ENCODE measurements around the gene DKC1. TPM values are rescaled to one million over a fixed set of nuclear protein-coding genes. Genes with fewer than 3 reads are reported as not detected.

The DKC1 gene
- total and polyA plus RNA-seq, 2 of the 13 experiments (the other 11 are each of a cell fraction or from before 2014, with no cell fraction given) = 61.6 to 102 TPM

DNA sequence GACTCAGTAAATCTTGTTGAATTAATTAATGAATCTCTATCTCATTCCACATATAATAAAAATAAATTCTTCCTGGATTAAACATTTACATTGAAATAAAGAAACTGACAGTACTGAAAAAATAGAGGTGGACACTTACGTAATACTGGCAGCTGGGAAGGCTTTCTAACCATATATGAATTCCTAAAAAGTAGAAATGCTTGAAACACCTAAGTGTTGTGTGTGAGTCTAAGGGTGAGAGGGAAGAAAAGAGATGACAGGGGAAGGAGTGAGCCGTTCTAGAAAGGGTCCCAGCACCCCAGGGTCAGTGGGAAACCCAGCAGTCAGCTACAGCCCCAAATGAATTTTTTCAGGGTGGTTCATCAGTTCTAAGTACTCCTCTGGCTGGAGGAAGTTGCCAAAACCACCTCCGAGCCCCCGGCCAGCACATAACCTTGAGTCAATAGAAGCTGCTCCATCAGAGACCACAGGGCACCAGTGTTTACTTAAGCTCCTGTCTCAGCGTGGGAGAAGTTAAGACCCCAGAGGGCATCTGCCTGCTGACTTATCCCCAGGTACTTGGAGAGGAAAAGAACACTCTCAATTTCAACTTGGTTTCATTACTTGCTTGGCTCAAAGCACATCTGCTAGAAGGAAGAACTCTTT, 30.1 kb upstream of the DKC1 start:
- H3K9me3 ChIP-seq (ENCODE audit: low read length) = no peaks in the 10 kb centered on the region
- no peaks in the 10 kb centered on the region for H3K36me3 ChIP-seq (replicated peaks in 1 of 2; ENCODE audit: control insufficient read depth in 1 of 2, insufficient read depth in 2 of 2, low read length in 2 of 2)
- WGBS (ENCODE audit: low lambda C conversion rate) = 23% methylated on average over 3 of the region's 5 CpGs
- intact Hi-C loops (cut with micrococcal nuclease; ENCODE audit: unreplicated experiment) = no loop called here
- no peak overlapping the region for H3K9ac ChIP-seq (ENCODE audit: insufficient read depth, low read depth, low read length)
- no peak for DNase-seq (ENCODE audit: low spot score)
- no peak overlapping the region for H3K4me3 ChIP-seq (replicated peaks in 1 of 3; ENCODE audit: insufficient read depth in 1 of 3, low read depth in 2 of 3, low read length in 3 of 3)
- TF ChIP-seq ETS1 (CRISPR knock-in tag; IDR thresholded peaks at IDR 0.05) (no peak), ZFP1 (CRISPR knock-in tag; IDR thresholded peaks at IDR 0.05) (no peak), ZBED4 (CRISPR knock-in tag; IDR thresholded peaks at IDR 0.05; ENCODE audit: borderline replicate concordance) (no peak), RBM22 (optimal IDR thresholded peaks at IDR 0.05; ENCODE audit: low read length) (no peak), BHLHE40 (IDR thresholded peaks at IDR 0.05; ENCODE audit: low read length) (no peak)
- no peaks in the 10 kb centered on the region for H3K79me2 ChIP-seq (ENCODE audit: insufficient read depth, low read length)
- FAIRE-seq = no peak
- 0 out of 2 replicates have a peak, but pooled peaks cover 6% of the 10 kb centered on the region for H3K4me1 ChIP-seq (ENCODE audit: insufficient read depth, low read length)
- no peak for ATAC-seq
- H4K20me1 ChIP-seq (ENCODE audit: insufficient read depth, low read length) = no peaks in the 10 kb centered on the region
- H3K27me3 ChIP-seq (ENCODE audit: control insufficient read depth in 1 of 2, insufficient read depth in 2 of 2, low read length in 2 of 2) = no peaks in the 10 kb centered on the region; a peak in 1 of 5 replicates
- no peak overlapping the region for H3K27ac ChIP-seq (ENCODE audit: extremely low read length, insufficient read depth, low read length)
- no peak overlapping the region for H3K4me2 ChIP-seq (ENCODE audit: low read depth, low read length)
- in situ Hi-C loops (cut with HindIII; ENCODE audit: extremely low pct_ligation_motif_present, low pct_unique_long_range_greater_than_20kb) = no loop called here
- ChIA-PET CTCF (ENCODE audit: low intra/inter-chr PET ratio, low total read pairs) (no interaction called here), POLR2A (no interaction called here)
- H2AFZ ChIP-seq (ENCODE audit: low read length) = no peak overlapping the region
- no TSS peak for BruUV-seq (replicated peaks)

Data from HepG2 (cell line).